Stimulated activated CD8-positive, alpha-beta memory T cell treated with anti-CD3 and anti-CD28 coated beads, Interleukin-15, amount 100 ng/mL, for 4 hours (primary cell): ENCODE data around the gene PRAMEF2.
"Not testable (repeated sequence)": the region's sequence is repeated elsewhere in the genome, so short reads cannot be mapped to it uniquely, and the experiment has no call there.

Source experiments
- DNase-seq, 2 donors: peaks; one replicate each; pipeline ENCODE4 v3.0.0-alpha.2; 2020; ENCODE audit warnings: low read depth in 2 of 2

Gene PRAMEF2, protein sequence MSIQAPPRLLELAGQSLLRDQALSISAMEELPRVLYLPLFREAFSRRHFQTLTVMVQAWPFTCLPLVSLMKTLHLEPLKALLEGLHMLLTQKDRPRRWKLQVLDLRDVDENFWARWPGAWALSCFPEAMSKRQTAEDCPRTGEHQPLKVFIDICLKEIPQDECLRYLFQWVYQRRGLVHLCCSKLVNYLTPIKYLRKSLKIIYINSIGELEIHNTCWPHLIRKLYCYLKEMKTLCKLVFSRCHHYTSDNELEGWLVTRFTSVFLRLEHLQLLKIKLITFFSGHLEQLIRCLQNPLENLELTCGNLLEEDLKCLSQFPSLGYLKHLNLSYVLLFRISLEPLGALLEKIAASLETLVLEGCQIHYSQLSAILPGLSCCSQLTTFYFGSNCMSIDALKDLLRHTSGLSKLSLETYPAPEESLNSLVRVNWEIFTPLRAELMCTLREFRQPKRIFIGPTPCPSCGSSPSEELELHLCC

GRCh38 chr1:12856786-12857185 is at the start of gene PRAMEF2:
PRAMEF2 (plus strand) TSS chr1:12857086; CDS start chr1:12859010, 1,924 bp downstream.
- not testable (repeated sequence) for DNase-seq

DNA sequence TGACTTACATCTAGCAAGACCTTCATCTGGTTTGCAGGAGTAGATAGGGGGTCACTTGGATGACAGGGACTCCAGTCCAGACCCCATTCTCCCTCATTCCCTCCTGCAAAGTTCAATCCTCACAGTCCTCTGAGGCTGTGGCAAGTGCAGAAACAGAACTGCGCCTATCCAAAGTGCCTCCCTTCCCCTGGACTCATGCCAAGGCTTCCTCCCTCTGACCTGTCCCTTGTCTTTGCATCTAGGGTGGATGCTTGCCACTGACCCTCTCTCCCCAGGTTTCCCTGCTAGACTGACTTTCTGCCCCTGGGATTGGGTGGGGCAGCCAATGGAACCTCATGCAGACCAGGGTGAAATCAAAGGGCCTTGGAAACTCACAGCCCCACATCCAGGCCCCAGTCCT is 47.0 kb upstream of the PRAMEF2 start:
- no peak for DNase-seq

- DNase-seq, result no peak
Observed at GRCh38 chr1:12810691-12811408, 46.0 kb upstream of the PRAMEF2 start.

GRCh38 chr1:12811409-12811784 is 45.5 kb upstream of the PRAMEF2 start:
- no peak for DNase-seq

- not testable (repeated sequence) for DNase-seq
Observed at GRCh38 chr1:12819061-12819460, 37.8 kb upstream of the PRAMEF2 start.

GRCh38 chr1:12831310-12831709 is 25.6 kb upstream of the PRAMEF2 start, which contains the start of gene PRAMEF11:
PRAMEF11 (minus strand) TSS chr1:12831410; CDS start chr1:12828789, 2,621 bp downstream.
- not testable (repeated sequence) for DNase-seq

DNA sequence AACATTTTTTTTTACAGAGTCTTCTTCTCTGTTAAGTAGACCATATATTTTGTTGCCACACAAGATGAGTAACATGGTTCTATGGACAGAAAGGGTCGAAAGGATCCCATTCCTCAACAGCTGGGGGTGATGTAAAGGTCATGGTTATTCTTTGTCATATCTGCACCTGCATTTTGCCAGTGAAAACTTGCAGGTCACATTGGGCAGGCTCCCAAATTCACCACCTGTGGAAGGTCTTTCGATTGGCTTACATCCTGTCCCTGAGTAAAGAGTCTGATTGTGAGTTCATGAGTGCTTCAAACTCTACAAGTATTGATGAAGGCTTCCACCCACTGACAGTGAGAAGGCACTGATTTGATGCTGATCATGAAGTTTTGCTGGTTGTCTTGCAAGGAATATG is 23.6 kb upstream of the PRAMEF2 start:
- not testable (repeated sequence) for DNase-seq

- not testable (repeated sequence) for DNase-seq
Observed at GRCh38 chr1:12848620-12849019, 8.3 kb upstream of the PRAMEF2 start, which contains the start of gene HNRNPCL1. HNRNPCL1 (minus strand) TSS chr1:12848720; CDS start chr1:12848289, 431 bp downstream.

- DNase-seq, result no peak
Observed at GRCh38 chr1:12851779-12852178, 5.1 kb upstream of the PRAMEF2 start.

- DNase-seq, result not testable (repeated sequence)
Observed at GRCh38 chr1:12863131-12863880, 6.4 kb downstream of the PRAMEF2 start.

GRCh38 chr1:12878453-12878852 is 21.6 kb downstream of the PRAMEF2 start:
- not testable (repeated sequence) for DNase-seq

DNA sequence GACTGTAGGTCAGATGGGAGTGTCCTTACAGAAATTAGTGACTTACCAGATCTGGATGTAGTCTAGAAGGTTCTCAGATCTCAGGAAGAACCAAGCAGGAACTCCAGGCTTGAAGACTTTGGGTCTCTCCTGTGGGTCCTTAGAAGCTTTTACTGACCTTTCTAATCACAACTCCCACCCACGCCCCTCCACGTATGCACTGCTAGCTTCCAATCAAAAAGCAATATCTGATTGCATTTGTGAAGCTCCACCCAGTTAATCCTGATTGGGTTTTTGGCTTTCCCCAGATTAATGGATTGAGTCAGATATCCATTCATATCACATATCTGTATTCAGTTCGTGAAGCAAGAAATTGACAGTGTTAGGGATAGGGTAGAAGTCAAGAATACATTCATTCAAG is 29.2 kb downstream of the PRAMEF2 start, which contains the start of gene PRAMEF4:
Gene PRAMEF4, minus strand, starts transcription at position 101 of the 400 bp plus-strand sequence. CDS start 2,807 bp downstream, outside the sequence.
- not testable (repeated sequence) for DNase-seq

- not testable (repeated sequence) for DNase-seq
Observed at GRCh38 chr1:12898170-12898569, 41.3 kb downstream of the PRAMEF2 start, which contains the start of gene PRAMEF10. PRAMEF10 (minus strand) TSS chr1:12898270; CDS start chr1:12895847, 2,423 bp downstream.

GRCh38 chr1:12899186-12899585 is 42.3 kb downstream of the PRAMEF2 start:
- not testable (repeated sequence) for DNase-seq

DNA sequence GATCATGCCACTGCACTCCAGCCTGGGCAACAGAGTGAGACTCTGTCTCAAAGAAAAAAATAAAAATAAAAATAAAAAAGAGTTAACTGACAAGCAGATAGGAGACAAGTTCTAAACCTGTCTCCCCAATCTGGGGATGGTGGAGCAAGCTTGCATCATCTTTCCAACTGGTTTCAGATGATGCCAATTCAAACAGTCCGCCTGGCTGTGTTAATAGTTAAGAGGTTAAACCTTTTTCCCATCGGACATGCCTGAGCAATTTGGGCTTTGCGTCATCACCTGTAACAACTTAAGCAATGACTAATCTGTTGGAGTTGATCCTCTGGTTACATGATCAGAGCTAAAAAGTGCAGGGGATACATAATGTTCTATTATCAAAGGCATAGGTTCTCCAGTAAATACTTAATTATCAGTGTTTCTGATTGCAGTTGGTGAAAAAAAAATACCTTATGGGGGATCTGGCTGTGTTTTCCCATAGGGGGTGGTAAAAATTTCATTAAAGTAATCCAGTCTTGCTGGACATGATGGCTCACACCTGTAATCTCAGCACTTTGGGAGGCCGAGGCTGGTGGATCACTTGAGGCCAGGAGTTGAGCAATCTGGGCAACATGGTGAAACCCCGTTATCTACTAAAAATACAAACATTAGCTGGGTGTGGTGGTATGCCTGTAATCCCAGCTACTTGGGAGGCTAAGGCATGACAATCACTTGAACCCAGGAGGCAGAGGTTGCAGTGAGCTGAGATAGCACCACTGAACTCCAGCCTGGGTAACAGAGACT is 47.1 kb downstream of the PRAMEF2 start:
- not testable (repeated sequence) for DNase-seq
